Fibroblast of lung (primary cell): ENCODE data around the gene UQCC2. TPM values are rescaled to one million over a fixed set of nuclear protein-coding genes. Genes with fewer than 3 reads are reported as not detected.
A peak's percentile ranks its signal among the peaks of the same experiment; 100 is the strongest.

Experiments
- DNase-seq, 2 donors: peaks; one replicate each; pipeline versions ENCODE4 v3.0.0 to v3.0.0-alpha.2; 2010; ENCODE audit warnings: low read depth in 2 of 2
- H2AFZ ChIP-seq: 2 replicates; pipeline ENCODE4 v1.5.1; 2012; ENCODE audit warnings: low read length, control low read depth, inconsistent platforms
- H3K27ac ChIP-seq: 2 replicates; pipeline ENCODE4 v1.5.1; 2011; ENCODE audit warnings: low read length, control low read depth; ENCODE audit not compliant: insufficient read depth
- H3K27me3 ChIP-seq: 2 replicates; pipeline ENCODE4 v1.5.1; 2011; ENCODE audit warnings: mild to moderate bottlenecking, low read length; ENCODE audit not compliant: control insufficient read depth, insufficient read depth
- H3K36me3 ChIP-seq: 2 replicates; pipeline ENCODE4 v1.5.1; 2011; ENCODE audit warnings: low read length; ENCODE audit not compliant: control insufficient read depth, insufficient read depth
- H3K4me1 ChIP-seq: 2 replicates; pipeline ENCODE4 v1.5.1; 2011; ENCODE audit warnings: low read length; ENCODE audit not compliant: control insufficient read depth, insufficient read depth; ENCODE audit errors: extremely low read depth
- H3K4me2 ChIP-seq: 2 replicates; pipeline ENCODE4 v1.5.1; 2011; ENCODE audit warnings: low read length, control low read depth; ENCODE audit not compliant: insufficient read depth; ENCODE audit errors: extremely low read depth
- H3K4me3 ChIP-seq, 4 experiments: fragments of 200-600 bp in 1 of 4; sonication (generic) in 1 of 4; replicated peaks in 1 of 4; 2 replicates each; pipeline ENCODE4 v1.5.1; 2011 to 2016; ENCODE audit warnings: low read length in 4 of 4, low read depth in 3 of 4, mild to moderate bottlenecking in 3 of 4, control low read depth in 2 of 4, inconsistent platforms in 1 of 4, mixed read lengths in 1 of 4; ENCODE audit not compliant: insufficient read depth in 1 of 4; ENCODE audit errors: control extremely low read depth in 1 of 4
- H3K79me2 ChIP-seq: 2 replicates; pipeline ENCODE4 v1.5.1; 2012; ENCODE audit warnings: mild to moderate bottlenecking, low read length, inconsistent platforms; ENCODE audit not compliant: control insufficient read depth, insufficient read depth
- H3K9ac ChIP-seq: 2 replicates; pipeline ENCODE4 v1.5.1; 2011; ENCODE audit warnings: mild to moderate bottlenecking, low read length, control low read depth; ENCODE audit not compliant: insufficient read depth
- H3K9me3 ChIP-seq: 2 replicates; pipeline ENCODE4 v1.5.1; 2012; ENCODE audit warnings: low read depth, low read length; ENCODE audit not compliant: control insufficient read depth, insufficient read depth
- H4K20me1 ChIP-seq: 2 replicates; pipeline ENCODE4 v1.5.1; 2011; ENCODE audit warnings: low read length; ENCODE audit not compliant: control insufficient read depth, insufficient read depth; ENCODE audit errors: extremely low read depth
- EZH2 ChIP-seq: IDR thresholded peaks from 2 replicates; pipeline ENCODE4 v1.5.1; 2012; ENCODE audit warnings: low read length, control low read depth, mild to moderate bottlenecking; ENCODE audit errors: missing control alignments
- polyA plus RNA-seq, 2 donors: library from polyadenylated mRNA; depleted of rRNA in 1 of 2; stranded (reverse) in 1 of 2; unstranded in 1 of 2; fragments of >200 nt; gene quantifications; 2 replicates each; pipeline ENCODE4 v1.2.1, GENCODE V29; 2011 to 2012; ENCODE audit warnings: missing spikeins in 1 of 2
- total RNA-seq: library from RNA; depleted of rRNA; stranded (reverse); fragments of >200 nt; gene quantifications from 2 replicates; pipeline ENCODE4 v1.2.1, GENCODE V29; 2014
- TF ChIP-seq, protein P1 (sequence below), 2 donors: IDR thresholded peaks in 1 of 2; conservative IDR thresholded peaks in 1 of 2; 1 replicate in 1 of 2; 2 replicates in 1 of 2; pipeline ENCODE4 v1.5.1; 2011 to 2012; ENCODE audit warnings: low read length in 2 of 2, control low read depth in 1 of 2, inconsistent platforms in 1 of 2, low read depth in 1 of 2, mild to moderate bottlenecking in 1 of 2

The UQCC2 gene
- total and polyA plus RNA-seq, 2 donors (not counting 1 experiment from before 2014, with no cell fraction given), result 33.8 to 36.5 TPM

DNA sequence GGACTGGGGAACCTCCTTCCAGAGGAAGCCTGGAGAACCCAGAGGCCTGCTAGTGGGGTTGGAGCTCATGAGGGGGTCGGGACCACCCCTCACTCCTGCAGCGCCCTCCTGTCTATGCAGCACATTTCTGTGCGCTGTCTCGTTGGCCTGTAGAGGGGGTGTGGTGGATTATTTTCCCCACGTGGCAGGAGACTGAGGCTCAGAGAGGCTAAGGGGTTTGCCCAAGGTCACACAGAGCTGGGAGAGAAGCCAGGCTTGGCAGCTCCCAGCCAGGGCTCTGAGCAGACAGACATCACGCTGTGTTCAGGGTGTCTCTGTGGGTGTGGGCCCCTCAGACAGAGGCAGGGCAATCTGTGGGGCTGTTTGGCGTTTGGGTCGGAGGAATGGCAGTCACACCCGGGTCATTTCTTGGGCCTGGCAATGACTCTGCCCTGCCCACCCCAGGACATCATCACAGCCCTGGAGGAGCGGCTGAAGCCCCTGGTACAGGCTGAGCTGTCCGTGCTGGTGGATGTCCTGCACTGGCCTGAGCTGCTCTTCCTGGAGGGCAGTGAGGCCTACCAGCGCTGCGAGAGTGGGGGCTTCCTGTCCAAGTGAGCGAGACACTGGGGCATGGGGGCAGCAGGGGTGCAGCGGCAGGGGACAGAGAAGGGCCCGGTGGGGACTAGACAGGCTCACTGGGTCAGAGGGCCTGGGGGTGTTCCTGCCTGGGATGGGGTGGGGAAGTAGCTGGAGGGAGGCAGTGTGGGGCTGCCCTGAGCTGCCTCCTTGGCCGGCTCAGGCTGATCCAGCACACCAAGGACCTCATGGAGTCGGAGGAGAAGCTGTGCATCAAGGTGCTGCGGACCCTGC, 27.7 kb downstream of the UQCC2 start:
- TF ChIP-seq EZH2, result no peak
- TF ChIP-seq, protein P1, sequence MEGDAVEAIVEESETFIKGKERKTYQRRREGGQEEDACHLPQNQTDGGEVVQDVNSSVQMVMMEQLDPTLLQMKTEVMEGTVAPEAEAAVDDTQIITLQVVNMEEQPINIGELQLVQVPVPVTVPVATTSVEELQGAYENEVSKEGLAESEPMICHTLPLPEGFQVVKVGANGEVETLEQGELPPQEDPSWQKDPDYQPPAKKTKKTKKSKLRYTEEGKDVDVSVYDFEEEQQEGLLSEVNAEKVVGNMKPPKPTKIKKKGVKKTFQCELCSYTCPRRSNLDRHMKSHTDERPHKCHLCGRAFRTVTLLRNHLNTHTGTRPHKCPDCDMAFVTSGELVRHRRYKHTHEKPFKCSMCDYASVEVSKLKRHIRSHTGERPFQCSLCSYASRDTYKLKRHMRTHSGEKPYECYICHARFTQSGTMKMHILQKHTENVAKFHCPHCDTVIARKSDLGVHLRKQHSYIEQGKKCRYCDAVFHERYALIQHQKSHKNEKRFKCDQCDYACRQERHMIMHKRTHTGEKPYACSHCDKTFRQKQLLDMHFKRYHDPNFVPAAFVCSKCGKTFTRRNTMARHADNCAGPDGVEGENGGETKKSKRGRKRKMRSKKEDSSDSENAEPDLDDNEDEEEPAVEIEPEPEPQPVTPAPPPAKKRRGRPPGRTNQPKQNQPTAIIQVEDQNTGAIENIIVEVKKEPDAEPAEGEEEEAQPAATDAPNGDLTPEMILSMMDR (conservative IDR thresholded peaks at IDR 0.05 in 1 of 2, IDR thresholded peaks at IDR 0.05 in 1 of 2; ENCODE audit: low read depth in 1 of 2, low read length in 2 of 2), result no peak
- DNase-seq, result no peak
- Histone ChIP-seq H3K9me3 (no peaks in the 10 kb centered on the region), H3K27ac (no peak overlapping the region), H3K27me3 (no peaks in the 10 kb centered on the region), H3K4me1 (no peaks in the 10 kb centered on the region), H3K9ac (no peak overlapping the region), H3K36me3 (peaks cover 41% of the 10 kb centered on the region), H3K4me3 (no peak overlapping the region), H2AFZ (no peak overlapping the region), H3K79me2 (no peaks in the 10 kb centered on the region), H3K4me2 (no peak overlapping the region), H4K20me1 (no peaks in the 10 kb centered on the region)

DNA sequence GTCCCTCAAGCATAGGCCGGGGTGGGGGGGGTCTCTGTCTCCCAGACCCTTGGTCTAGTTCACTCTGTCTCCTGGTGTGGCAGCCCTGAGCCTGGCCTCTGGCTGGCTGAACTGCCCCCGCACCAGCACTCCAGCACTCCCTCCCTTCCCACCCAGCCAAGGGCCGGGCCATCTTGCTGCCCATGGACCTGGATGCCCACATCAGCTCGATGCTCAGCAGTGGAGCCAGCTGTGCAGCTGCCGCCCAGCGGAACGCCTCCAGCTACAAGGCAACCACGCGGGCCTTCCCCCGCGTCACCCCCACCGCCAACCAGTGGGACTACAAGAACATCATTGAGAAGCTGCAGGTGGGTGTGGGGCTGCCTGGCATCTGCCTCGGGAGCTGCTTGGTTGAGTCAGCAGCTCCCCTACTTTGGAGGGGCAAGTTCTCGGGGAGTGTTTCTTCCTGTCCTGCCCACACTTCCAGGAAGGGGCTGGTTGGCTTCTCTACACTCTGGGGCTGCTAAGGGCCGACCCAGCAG, 28.4 kb downstream of the UQCC2 start:
- Histone ChIP-seq H4K20me1 (no peaks in the 10 kb centered on the region), H3K27me3 (no peaks in the 10 kb centered on the region), H2AFZ (no peak overlapping the region), H3K27ac (no peak overlapping the region), H3K4me3 (no peak overlapping the region), H3K4me1 (no peaks in the 10 kb centered on the region), H3K9me3 (no peaks in the 10 kb centered on the region), H3K4me2 (no peak overlapping the region), H3K9ac (no peak overlapping the region), H3K79me2 (no peaks in the 10 kb centered on the region), H3K36me3 (peaks cover 39% of the 10 kb centered on the region)
- no peak for TF ChIP-seq EZH2
- TF ChIP-seq, protein P1 (conservative IDR thresholded peaks at IDR 0.05 in 1 of 2, IDR thresholded peaks at IDR 0.05 in 1 of 2; ENCODE audit: low read depth in 1 of 2, low read length in 2 of 2), result no peak
- DNase-seq, result peak in 1 of 2 donors; percentile 30

DNA sequence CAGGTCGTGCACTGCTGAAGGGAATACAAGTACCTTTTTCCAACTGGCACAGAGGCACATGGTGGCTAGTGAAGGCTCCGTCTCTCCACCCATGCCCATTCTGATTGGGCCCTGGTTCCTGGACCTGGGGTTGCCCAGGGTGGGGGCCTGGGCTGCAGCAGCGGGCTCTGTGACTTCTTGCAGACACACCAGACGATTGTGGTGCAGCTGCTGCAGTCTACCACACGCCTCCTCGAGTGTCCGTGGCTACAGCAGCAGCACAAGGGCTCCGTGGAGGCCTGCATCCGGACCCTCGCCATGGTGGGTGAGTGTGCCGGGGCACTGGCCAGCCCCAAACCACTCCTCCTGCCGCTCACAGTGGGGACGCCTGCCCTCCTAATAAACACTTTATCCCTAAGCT, 29.2 kb downstream of the UQCC2 start:
- H4K20me1 ChIP-seq, result no peaks in the 10 kb centered on the region
- no peak overlapping the region for H3K4me3 ChIP-seq
- no peak overlapping the region for H3K4me2 ChIP-seq
- no peaks in the 10 kb centered on the region for H3K9me3 ChIP-seq
- no peak for DNase-seq
- TF ChIP-seq, protein P1 (conservative IDR thresholded peaks at IDR 0.05 in 1 of 2, IDR thresholded peaks at IDR 0.05 in 1 of 2; ENCODE audit: low read depth in 1 of 2, low read length in 2 of 2), result no peak
- no peak for TF ChIP-seq EZH2
- peaks cover 2% of the 10 kb centered on the region for H3K4me1 ChIP-seq
- no peak overlapping the region for H3K9ac ChIP-seq
- no peak overlapping the region for H3K27ac ChIP-seq
- no peak overlapping the region for H2AFZ ChIP-seq
- no peaks in the 10 kb centered on the region for H3K79me2 ChIP-seq
- peaks cover 39% of the 10 kb centered on the region for H3K36me3 ChIP-seq
- H3K27me3 ChIP-seq, result no peaks in the 10 kb centered on the region
